Esophagus (tissue), 2 donors: Measurements from ENCODE around the gene PCDHGB2. TPM values are rescaled to one million over a fixed set of nuclear protein-coding genes. Genes with fewer than 3 reads are reported as not detected.
"Not testable (repeated sequence)": the region's sequence is repeated elsewhere in the genome, so short reads cannot be mapped to it uniquely, and the experiment has no call there.

ENCODE experiments used
- H3K27ac ChIP-seq, 2 donors: one replicate each; pipeline ENCODE4 v1.5.1; 2013; ENCODE audit warnings: low read depth in 2 of 2, mild to moderate bottlenecking in 2 of 2, inconsistent platforms in 1 of 2, low read length in 1 of 2, moderate library complexity in 1 of 2
- H3K27me3 ChIP-seq, 2 donors: one replicate each; pipeline ENCODE4 v1.6.1; 2013; ENCODE audit warnings: low read length in 2 of 2, control low read depth in 1 of 2, mild to moderate bottlenecking in 1 of 2; ENCODE audit not compliant: insufficient read depth in 2 of 2, control insufficient read depth in 1 of 2
- H3K36me3 ChIP-seq, 2 donors: one replicate each; pipeline ENCODE4 v1.6.1; 2013; ENCODE audit warnings: low read length in 1 of 2; ENCODE audit not compliant: control insufficient read depth in 2 of 2, insufficient read depth in 2 of 2
- H3K4me1 ChIP-seq, 2 donors: one replicate each; pipeline ENCODE4 v1.6.1; 2013; ENCODE audit warnings: low read length in 1 of 2; ENCODE audit not compliant: control insufficient read depth in 2 of 2, insufficient read depth in 2 of 2
- H3K4me3 ChIP-seq, 2 donors: one replicate each; pipeline ENCODE4 v1.5.1; 2013; ENCODE audit warnings: low read length in 2 of 2, mild to moderate bottlenecking in 2 of 2, low read depth in 1 of 2, moderate library complexity in 1 of 2
- H3K9me3 ChIP-seq, 2 donors: one replicate each; pipeline ENCODE4 v1.6.1; 2013; ENCODE audit warnings: mild to moderate bottlenecking in 2 of 2, low read depth in 1 of 2, low read length in 1 of 2, moderate library complexity in 1 of 2; ENCODE audit not compliant: control insufficient read depth in 2 of 2, insufficient read depth in 1 of 2
- WGBS, 2 donors: extraction: QIAGEN DNeasy Blood & Tissue Kit; methylation state at CpG; one replicate each; pipeline ENCODE4 v1.1.7; 2013; 5-methylcytosine and 5-hydroxymethylcytosine counted together
- polyA plus RNA-seq, 2 donors: library from polyadenylated mRNA; stranded (reverse); fragments of 200-250 nt; gene quantifications; one replicate each; pipeline ENCODE4 v1.2.3, GENCODE V29; 2013
- donor health status: healthy with polysubstance abuse.
- donor health status: Bipolar disorder and iron deficiency.

The PCDHGB2 gene
- polyA plus RNA-seq, 2 donors = 0.20 to 0.39 TPM

DNA sequence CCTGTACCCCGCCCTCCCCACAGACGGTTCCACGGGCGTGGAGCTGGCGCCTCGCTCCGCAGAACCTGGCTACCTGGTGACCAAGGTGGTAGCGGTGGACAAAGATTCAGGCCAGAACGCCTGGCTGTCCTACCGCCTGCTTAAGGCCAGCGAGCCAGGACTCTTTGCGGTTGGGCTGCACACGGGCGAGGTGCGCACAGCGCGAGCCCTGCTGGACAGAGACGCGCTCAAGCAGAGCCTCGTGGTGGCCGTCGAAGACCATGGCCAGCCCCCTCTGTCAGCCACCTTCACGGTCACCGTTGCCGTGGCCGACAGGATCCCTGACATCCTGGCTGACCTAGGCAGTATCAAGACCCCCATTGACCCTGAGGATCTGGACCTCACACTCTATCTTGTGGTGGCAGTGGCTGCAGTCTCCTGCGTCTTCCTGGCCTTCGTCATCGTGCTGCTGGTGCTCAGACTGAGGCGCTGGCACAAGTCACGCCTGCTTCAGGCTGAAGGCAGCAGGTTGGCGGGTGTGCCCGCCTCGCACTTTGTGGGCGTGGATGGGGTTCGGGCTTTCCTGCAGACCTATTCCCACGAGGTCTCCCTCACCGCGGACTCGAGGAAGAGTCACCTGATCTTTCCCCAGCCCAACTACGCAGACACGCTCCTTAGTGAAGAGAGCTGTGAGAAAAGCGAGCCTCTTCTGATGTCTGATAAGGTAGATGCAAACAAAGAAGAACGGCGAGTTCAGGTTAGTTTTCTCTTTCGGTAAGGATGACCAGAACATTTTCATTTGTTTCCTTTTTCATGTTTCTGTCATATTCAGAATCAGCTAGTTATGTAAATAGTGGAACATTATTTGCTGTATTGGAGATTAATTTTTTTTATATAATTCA is 6.5 kb downstream of the PCDHGB2 start:
- peaks cover 38 to 47% of the 10 kb centered on the region in 2 donors for H3K9me3 ChIP-seq
- WGBS, 2 donors = 35 to 43% methylated on average over 45 to 46 of the region's 46 CpGs

DNA sequence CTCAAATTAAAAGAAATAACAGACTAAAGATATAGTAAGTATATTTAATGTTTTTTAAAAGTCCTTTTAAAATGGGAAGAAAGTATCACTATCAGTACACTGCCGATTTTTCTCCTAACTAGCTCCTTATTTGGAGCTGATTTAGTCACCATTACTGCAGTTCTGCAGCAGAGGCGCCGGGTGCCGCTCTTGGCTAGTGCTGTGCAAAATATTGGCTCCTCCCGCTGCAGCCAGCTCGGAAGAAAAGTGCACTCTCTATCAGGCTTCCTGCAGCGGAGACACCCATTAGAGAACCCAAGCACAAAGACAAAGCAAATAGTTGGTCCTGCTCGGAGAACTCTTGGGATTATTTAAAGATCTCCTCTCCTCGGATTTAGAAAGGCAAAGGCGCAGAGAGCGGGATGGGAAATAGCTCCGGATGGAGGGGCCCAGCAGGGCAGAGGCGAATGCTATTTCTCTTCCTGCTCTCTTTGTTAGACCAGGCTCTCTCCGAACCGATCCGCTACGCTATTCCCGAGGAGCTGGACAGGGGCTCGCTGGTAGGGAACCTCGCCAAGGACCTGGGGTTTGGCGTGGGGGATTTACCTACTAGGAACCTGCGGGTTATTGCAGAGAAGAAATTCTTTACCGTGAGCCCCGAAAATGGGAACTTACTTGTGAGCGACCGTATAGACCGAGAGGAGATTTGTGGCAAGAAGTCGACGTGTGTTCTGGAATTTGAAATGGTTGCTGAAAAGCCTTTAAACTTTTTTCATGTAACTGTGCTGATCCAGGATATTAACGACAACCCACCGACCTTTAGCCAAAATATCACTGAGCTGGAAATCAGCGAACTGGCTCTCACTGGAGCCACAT is 10.4 kb downstream of the PCDHGB2 start, which contains the start of gene PCDHGB3:
Gene PCDHGB3, plus strand, starts transcription at position 249 of the 855 bp plus-strand sequence. Its CDS starts 153 bp downstream, at position 402.
- no peaks in the 10 kb centered on the region for H3K36me3 ChIP-seq
- H3K9me3 ChIP-seq = peaks cover 42 to 56% of the 10 kb centered on the region in 2 donors
- H3K27ac ChIP-seq = no peak within 1 kb of the TSS
- H3K4me3 ChIP-seq = peak within 1 kb of the TSS; percentile 11 to 16
- 22% methylated on average over 32 of the region's 32 CpGs for WGBS, 2 donors
- peaks cover 0 to 8% of the 10 kb centered on the region in 2 donors for H3K27me3 ChIP-seq
- peaks cover 3% of the 10 kb centered on the region in 2 donors for H3K4me1 ChIP-seq

More for the DNA sequence above, 6.5 kb downstream of the PCDHGB2 start:
- Histone ChIP-seq H3K4me3 (no peak overlapping the region), H3K36me3 (no peaks in the 10 kb centered on the region), H3K4me1 (peaks cover 0 to 4% of the 10 kb centered on the region in 2 donors), H3K27ac (no peak overlapping the region), H3K27me3 (peaks cover 0 to 7% of the 10 kb centered on the region in 2 donors)

DNA sequence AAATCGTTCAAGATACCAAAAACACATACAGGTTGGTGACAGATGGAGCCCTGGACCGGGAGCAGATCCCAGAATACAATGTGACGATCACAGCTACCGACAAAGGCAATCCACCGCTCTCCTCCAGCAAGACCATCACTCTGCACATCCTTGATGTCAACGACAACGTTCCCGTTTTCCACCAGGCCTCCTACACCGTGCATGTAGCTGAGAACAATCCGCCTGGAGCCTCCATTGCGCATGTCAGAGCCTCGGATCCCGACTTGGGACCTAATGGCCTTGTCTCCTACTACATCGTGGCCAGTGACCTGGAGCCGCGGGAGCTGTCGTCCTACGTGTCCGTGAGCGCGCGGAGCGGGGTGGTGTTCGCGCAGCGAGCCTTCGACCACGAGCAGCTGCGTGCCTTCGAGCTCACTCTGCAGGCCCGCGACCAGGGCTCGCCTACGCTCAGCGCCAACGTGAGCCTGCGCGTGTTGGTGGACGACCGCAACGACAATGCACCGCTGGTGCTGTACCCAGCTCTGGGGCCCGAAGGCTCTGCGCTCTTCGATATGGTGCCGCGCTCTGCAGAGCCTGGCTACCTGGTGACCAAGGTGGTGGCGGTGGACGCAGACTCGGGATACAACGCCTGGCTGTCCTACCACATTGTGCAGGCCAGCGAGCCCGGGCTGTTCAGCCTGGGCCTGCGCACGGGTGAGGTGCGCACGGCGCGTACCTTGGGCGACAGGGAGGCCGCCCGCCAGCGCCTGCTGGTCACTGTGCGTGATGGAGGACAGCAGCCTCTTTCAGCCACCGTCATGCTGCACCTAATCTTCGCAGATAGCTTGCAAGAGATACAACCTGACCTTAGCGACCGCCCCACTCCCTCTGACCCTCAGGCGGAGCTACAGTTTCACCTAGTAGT is 12.0 kb downstream of the PCDHGB2 start:
- H3K36me3 ChIP-seq = no peaks in the 10 kb centered on the region
- H3K4me3 ChIP-seq = no peak overlapping the region
- H3K9me3 ChIP-seq = peaks cover 42 to 55% of the 10 kb centered on the region in 2 donors
- H3K27me3 ChIP-seq = peaks cover 0 to 8% of the 10 kb centered on the region in 2 donors
- 38 to 41% methylated on average over 69 of the region's 69 CpGs for WGBS, 2 donors
- no peak overlapping the region for H3K27ac ChIP-seq
- peaks cover 3% of the 10 kb centered on the region in 2 donors for H3K4me1 ChIP-seq

DNA sequence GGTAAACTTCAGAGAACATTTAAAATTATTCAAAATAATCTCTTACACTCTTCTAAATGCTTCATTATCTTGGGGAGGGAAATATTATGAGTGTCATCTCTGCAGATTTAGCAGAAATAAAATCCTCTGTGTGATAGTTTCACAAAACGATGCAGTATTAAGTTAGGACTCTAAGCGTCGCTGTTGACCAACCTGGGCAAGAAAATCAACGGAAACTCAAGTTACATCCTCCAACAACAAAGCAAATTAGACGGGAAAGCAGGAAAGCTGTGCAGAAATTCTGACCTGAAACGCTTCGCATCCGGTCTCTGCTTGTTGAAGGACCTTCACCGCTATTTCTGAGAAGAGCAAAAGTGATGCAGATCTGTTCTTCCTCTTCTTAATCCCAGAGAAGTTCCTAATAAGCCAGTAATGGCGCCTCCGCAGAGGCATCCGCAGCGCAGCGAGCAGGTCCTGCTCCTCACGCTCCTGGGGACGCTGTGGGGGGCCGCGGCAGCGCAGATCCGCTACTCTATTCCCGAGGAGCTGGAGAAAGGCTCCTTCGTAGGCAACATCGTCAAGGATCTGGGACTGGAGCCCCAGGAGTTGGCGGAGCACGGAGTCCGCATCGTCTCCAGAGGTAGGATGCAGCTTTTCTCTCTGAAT is 14.0 kb downstream of the PCDHGB2 start, which contains the start of gene PCDHGA6:
Gene PCDHGA6, plus strand, starts transcription at position 219 of the 645 bp plus-strand sequence. Its CDS starts 193 bp downstream, at position 412.
- Histone ChIP-seq H3K9me3 (peaks cover 42 to 62% of the 10 kb centered on the region in 2 donors), H3K27me3 (peaks cover 0 to 8% of the 10 kb centered on the region in 2 donors), H3K27ac (no peak within 1 kb of the TSS), H3K36me3 (no peaks in the 10 kb centered on the region), H3K4me3 (no peak within 1 kb of the TSS), H3K4me1 (peaks cover 3% of the 10 kb centered on the region in 2 donors)
- WGBS, 2 donors = 19 to 25% methylated on average over 27 of the region's 27 CpGs

DNA sequence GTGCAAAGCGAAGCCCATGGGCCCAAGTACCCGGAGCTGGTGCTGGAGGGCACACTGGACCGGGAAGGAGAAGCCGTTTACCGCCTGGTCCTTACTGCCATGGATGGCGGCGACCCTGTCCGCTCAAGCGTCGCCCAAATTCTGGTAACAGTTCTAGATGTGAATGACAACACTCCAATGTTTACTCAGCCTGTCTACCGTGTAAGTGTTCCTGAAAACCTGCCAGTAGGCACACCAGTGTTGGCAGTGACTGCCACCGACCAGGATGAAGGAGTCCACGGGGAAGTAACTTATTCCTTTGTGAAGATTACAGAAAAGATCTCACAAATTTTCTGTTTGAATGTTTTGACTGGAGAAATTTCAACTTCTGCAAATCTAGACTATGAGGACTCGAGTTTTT is 14.8 kb downstream of the PCDHGB2 start:
- Histone ChIP-seq H3K9me3 (peaks cover 42 to 62% of the 10 kb centered on the region in 2 donors), H3K4me1 (peaks cover 3% of the 10 kb centered on the region in 2 donors), H3K4me3 (no peak overlapping the region), H3K27me3 (peaks cover 0 to 8% of the 10 kb centered on the region in 2 donors), H3K36me3 (no peaks in the 10 kb centered on the region), H3K27ac (no peak overlapping the region)
- 58 to 62% methylated on average over 14 of the region's 14 CpGs for WGBS, 2 donors

DNA sequence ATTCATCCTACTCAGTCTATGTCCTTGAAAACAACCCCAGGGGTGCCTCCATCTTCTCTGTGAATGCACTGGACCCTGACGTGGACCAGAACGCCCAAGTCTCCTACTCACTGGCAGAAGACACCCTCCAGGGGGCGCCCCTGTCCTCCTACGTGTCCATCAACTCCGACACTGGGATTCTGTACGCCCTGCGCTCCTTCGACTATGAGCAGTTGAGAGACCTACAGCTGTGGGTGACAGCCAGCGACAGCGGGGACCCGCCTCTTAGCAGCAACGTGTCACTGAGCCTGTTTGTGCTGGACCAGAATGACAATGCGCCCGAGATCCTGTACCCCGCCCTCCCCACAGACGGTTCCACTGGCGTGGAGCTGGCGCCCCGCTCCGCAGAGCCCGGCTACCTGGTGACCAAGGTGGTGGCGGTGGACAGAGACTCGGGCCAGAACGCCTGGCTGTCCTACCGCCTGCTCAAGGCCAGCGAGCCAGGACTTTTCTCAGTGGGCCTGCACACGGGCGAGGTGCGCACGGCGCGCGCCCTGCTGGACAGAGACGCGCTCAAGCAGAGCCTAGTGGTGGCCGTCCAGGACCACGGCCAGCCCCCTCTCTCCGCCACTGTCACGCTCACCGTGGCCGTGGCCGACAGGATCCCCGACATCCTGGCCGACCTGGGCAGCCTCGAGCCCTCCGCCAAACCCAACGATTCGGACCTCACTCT is 15.8 kb downstream of the PCDHGB2 start:
- not testable (repeated sequence) for H3K4me1 ChIP-seq, H3K27ac ChIP-seq, H3K36me3 ChIP-seq, H3K27me3 ChIP-seq, H3K4me3 ChIP-seq
- WGBS, 2 donors = 55 to 58% methylated on average over 37 to 43 of the region's 48 CpGs
- H3K9me3 ChIP-seq = peaks cover 35 to 58% of the 10 kb centered on the region in 2 donors

DNA sequence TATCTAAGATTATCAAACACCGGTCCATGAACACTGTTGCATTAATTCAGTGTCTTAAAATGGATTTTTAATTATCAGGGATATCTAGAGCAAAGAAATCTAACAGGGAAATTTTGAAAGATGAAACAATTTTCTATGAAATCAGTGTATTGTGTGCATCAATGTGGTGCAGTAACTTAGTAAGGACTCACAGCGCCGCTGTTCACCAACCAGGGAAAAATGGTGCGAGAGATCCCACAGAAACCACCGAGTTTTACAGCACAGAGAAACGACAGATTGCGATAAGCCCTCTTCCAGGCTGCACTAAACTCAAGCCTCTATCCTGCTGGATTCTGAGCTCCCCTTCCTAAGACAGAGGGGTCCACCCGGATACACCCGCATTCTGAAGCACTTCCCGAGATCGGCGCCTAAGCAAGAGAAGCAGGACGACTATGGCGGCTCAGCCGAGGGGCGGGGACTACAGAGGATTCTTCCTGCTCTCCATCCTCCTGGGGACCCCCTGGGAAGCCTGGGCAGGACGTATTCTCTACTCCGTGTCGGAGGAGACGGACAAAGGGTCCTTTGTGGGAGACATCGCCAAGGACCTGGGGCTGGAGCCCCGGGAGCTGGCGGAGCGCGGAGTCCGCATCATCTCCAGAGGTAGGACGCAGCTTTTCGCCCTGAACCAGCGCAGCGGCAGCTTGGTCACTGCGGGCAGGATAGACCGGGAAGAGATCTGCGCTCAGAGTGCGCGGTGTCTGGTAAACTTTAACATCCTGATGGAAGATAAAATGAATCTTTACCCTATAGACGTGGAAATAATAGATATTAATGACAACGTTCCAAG is 22.9 kb downstream of the PCDHGB2 start, which contains the start of gene PCDHGA7:
Gene PCDHGA7, plus strand, starts transcription at position 274 of the 826 bp plus-strand sequence. Its CDS starts 158 bp downstream, at position 432.
- WGBS, 2 donors = 21 to 22% methylated on average over 37 of the region's 37 CpGs
- Histone ChIP-seq H3K4me1 (peaks cover 0 to 4% of the 10 kb centered on the region in 2 donors), H3K9me3 (peaks cover 24 to 32% of the 10 kb centered on the region in 2 donors), H3K27ac (no peak within 1 kb of the TSS), H3K27me3 (no peaks in the 10 kb centered on the region), H3K36me3 (no peaks in the 10 kb centered on the region), H3K4me3 (peak within 1 kb of the TSS in 1 of 2 donors; percentile 7)
